GM21737 (cell line): Measurements from ENCODE around the gene SMIM43.
"Not testable (repeated sequence)": the region's sequence is repeated elsewhere in the genome, so short reads cannot be mapped to it uniquely, and the experiment has no call there.

Experiments used
- ATAC-seq: cut with Tn5 transposase; IDR thresholded peaks from one replicate; pipeline ENCODE4 v1.9.1; 2021; ENCODE audit warnings: mild to moderate bottlenecking, moderate library complexity; ENCODE audit not compliant: unreplicated experiment

SMIM43 gene

DNA sequence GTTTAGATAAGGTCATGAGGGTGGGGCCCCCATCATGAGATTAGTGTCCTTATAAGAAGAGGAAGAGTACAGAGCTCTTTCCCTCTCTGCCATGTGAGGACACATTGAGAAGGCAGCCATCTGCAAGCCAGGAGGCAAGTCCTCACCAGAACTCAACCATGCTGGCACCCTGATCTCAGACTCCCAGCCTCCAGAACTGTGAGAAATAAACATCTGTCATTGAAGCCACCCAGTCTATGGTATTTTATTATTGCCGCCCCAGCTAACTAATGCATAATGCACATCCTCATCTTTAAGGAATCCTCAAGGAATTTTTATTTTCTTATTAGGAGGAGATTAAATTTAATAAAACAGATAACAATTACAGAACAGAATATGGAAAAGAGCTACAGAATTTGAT is 19.4 kb upstream of the SMIM43 start:
- no peak for ATAC-seq

DNA sequence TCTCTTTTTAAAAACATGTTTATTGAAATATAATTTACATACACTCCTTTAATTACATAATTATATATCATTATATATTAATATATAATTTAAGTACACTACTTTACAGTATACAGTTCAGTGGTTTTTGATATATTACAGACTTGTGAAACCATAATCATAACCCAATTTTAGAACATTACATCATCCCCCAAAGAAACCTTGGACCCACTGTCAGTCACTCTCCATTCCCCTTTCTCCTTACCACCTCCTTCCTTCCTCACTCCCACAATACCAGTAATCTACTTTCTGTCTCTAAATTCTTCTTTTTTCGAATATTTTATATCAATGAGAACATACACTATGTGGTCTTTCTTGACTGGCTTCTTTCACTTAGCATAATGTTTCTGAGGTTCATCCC is 18.2 kb upstream of the SMIM43 start:
- no peak for ATAC-seq

DNA sequence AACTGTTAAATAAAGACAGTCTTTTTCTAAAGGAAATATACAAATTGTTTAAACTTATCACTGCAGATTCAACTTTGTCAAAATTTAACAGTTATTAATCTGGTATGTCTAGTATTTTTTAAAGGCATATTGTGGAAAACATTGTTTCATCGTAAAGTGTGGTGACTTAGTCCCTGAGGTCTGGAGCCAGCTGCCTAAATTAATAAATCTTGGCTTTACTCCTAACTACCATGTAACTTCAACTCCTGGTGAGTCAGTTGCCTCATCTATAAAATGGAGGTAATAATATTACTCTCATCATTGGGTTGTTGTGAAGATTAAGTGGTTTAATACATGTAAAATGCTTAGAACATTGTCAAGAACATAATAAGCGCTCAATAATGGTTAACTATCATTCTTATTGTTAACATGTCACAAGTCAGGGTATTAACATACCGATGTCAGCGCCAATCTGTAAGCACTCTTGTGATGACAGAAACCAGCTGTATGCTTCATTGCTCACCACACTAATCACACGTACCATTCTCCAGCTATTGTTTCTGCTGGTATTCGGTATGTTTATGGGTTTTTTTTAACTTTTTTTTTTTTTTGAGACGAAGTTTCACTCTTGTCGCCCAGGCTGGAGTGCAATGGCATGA is 14.1 kb upstream of the SMIM43 start:
- no peak for ATAC-seq

DNA sequence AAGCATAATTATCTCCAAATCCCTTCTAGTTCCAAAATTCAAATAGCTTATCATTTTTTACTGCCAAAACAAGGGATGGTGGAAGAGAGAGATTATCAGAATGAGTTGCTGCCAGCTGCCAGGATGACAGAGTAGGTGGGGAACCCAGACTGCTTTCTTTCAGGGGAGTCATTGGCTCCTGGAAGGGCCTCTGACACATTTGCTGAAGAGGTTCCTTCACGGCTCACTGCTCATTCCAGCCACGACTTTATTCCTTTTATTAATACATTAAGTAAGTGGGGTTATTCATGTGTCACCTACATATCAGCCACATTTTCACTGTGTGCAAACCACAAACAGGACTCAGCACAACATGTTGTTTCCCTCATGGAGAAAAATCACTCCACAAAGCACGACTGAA is 12.7 kb upstream of the SMIM43 start:
- no peak for ATAC-seq

DNA sequence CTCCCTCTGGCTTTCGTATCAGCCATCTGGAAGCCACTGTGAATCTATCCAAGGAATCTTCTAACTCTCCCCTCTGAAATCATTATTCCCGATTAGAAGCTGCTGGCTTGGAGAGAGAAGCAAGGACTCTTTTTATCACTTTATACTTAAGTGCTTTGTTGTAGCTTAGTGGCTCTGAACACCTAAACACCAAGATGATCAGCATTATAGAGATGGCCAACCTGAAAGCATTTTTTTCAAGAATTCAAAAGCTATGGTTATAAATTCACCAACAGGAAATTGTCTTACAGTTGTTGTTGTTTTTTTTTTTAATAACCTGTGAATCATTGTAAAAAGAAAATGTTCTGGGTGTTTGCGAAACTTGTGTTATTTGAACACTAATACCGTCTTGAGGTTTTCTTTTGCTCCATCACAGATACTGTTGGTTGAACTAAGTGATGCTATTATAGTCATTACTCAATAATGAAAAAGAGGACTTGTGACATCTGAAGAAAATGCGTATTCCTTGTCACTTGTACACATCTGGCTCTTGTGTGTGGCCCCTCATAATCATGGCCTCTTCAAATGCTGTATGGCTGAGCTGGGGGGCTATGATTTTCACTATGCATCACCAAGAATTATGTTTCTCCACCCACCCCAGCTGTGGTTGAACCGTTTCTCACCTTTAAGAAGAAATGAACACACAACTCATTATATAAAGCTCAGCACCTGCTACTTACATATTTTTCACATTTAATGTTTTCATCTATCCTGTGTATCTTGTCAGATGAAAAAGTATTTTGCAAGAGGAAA is 11.8 kb upstream of the SMIM43 start:
- ATAC-seq = no peak

DNA sequence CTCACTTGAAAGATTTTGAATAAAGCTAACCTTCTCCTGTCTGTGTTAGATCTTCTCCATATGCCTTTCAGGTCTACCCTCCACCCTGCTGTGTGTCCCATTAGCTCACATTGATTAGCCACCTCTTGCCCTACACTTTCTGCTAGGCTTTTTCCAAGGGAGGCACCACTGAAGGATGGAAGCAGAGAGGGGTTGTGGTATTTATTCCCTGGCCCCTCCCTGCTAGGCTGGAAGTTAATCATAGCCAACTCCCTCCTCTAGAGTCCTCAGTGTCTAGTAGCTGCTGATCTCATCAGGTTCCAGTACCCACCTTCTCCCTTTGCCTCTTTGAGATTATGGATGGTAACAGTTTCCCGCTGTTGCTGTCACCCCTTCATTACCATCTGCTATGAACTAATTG is 8.9 kb upstream of the SMIM43 start:
- no peak for ATAC-seq

DNA sequence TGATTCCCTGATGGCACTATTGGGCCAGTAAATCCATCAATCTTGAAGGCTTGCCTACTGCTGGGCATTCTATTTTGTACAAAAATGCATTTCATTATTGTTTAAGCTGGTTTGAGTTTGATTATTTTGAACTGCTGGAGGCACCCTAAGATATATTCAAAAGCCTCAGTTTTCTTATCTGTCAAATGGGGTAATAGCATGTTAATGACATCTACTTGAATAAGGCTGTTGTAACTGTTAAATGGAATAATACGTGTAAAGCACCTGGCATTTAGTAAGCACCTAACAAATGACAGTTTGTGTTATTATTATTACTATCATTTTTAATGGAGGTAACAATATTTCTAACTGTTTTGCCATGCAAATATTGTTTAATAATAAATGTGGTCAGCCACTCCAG is 6.9 kb upstream of the SMIM43 start:
- ATAC-seq = no peak

DNA sequence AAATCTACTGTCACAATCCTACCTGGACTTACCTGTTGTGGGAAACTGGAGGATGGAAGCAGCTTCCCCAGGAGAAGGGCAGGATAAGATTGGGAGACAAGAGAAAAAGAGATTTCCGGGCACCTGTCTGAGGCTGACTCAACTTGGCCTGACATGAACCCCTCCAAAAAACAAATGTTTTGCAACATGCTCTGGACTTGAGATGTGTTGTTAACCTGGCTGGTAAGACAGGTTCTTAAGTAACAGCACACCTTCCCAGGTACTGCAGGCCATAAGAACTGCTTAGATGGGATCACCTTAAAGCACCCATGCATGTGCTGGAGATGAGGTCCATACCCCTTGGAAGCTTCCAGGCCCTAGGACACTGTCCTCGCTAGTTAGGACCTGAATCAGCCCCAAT is 4.4 kb upstream of the SMIM43 start:
- no peak for ATAC-seq

DNA sequence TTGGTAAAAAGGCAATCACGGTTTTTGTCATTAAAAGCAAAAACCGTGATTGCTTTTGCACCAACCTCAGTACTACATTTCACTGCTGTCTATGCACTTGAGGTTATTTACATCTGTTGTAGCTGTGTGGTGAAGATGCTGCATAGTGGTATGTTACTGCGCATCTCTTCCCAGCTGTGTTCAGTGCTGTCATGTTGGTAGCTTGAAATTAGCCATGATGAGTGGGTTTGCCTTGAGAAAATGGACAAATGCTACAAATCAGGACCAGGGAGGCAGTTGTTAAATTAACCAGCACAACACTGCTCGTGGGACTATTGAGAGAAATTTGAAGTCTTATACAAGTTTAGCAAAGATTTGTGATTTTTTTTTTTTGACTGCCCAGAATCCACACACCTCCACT is 2.2 kb upstream of the SMIM43 start:
- ATAC-seq = no peak

DNA sequence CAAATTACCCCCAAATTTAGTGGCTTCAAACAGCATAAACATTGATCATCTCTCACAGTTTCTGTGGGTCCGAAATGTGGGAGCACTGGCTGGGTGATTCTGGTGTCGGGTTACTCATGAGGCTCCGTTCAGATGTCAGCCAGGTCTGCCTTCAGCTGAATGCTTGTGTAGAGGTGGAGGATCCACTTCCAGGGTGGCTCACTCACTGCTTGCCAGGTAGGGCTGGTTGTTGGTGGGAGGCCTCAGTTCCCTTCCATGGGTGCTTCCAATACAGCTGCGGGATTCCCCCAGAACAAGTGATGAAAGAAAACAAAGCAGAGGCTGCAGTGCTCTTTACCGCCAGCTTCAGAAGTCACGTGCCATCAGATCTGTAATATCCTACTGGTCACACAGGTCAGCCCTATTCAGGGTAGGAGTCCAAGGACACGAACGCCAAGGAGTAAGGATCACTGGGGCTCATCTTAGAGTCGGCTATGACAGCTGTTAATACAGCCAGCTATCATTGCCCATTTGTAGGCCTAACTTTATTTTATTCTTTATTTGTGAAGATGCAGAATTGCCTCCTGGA is 1.1 kb upstream of the SMIM43 start:
- no peak for ATAC-seq

DNA sequence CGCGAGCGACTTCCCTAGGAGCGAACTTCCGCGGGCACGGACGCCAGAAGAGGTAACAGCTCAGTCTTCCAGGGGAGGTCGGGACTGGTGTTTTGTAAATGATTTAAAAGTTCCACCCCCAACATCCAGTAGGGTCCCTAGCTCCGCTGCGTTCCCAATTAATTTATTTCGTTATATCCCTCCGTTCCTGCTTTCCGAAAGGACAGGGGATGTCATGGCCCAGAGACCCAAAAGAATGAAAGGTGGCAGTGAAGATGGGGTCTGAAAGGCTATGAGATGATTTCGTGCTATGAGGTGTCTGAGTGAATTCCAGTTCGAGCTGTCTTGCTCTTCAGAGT is 373 bp upstream of the SMIM43 start:
- no peak for ATAC-seq

DNA sequence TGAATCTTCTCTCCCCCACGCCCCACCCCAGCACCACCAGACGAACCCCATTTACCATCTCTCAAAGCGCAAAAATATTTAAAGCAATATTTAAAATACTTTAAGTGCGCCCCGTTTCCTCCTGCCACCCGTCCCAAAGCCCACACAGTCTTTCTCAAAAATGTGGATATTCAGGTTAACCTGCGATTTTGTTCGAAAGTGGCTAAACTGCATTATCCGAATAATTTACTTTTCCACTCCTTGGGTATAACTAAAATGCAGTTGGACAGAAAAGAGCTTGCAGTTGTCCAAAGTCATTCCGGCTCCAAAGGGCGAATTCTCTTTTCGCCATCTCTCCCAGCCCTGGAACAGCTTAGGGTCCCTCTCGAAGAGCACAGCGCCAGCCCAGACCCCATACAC is 662 bp downstream of the SMIM43 start:
- no peak for ATAC-seq

DNA sequence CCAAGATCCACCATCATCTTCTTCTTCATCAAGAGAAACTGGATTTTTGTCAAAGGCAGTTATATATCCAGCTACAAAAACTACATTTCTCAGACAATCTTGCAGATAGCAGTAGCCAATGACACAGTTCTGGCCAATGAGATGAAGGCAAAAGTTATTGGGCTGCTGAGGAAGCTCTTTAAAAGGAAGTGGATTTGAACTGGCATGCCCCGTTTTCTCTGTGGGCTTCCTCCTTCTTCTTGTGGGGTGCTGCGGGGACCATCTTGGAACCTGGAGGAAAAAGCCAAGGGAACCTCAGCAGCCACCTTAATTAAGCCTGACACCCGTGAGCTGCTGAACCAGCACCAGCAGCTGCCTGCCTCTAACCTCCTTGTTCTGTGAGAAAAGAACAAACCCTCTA is 4.8 kb downstream of the SMIM43 start:
- ATAC-seq = no peak

DNA sequence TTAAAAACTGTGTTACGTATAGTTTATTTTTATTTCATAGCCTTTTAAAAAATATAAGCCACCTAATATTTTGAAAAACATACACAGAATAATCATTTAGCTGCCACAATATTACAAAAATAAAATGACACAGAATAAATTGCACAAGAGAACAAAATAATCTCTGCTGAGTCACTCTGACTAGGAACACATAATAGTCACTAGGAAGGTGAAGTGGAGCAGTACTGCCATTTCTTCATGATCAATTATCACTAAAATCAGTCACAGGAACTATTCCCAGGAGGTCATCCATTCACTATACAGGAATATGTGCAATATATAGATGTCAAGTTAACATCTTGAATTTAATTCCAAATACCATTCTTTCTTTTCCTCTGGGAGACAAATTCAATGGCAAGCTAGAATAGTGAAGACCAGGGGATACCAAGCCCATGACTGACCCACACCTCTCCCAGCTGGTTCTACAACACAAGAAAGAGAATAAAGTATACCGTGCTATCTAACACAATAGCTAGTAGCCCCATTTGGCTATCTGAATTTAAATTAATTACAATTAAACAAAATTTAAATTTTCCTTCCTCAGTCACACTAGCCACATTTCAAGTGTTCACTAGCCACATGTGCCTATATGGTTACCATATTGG is 5.9 kb downstream of the SMIM43 start:
- ATAC-seq = no peak

DNA sequence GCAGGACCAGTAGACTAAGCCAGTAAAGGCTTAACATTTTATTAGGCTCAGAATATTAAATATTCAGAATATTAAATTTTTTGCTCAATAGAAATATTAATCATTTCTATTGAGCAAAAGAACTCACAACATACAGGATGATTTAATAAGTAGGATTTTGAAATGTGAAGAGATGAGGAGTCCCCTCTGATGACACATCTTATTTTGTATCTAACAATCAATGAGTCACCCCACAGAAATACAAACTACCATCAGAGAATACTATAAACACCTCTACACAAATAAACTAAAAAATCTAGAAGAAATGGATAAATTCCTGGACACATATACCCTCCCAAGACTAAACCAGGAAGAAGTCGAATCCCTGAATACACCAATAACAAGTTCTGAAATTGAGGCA is 12.8 kb downstream of the SMIM43 start:
- ATAC-seq = not testable (repeated sequence)

DNA sequence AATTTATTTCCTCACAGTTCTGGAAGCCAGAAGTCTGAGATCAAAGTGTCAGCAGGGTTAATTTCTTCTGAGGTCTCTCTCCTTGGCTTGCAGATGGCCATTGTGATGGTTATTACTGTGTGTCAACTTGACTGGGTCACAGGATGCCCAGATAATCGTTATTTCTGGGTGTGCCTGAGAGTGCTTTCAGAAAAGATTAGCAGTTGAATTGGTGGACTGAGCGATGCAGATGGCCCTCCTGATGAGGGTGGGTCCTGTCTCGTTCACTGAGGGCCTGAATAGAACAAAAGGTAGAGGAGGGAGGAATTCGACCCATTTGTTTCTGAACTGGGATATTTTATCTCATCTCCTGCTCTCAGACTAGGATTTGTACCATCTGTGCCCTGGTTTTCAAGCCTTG is 15.7 kb downstream of the SMIM43 start:
- no peak for ATAC-seq

DNA sequence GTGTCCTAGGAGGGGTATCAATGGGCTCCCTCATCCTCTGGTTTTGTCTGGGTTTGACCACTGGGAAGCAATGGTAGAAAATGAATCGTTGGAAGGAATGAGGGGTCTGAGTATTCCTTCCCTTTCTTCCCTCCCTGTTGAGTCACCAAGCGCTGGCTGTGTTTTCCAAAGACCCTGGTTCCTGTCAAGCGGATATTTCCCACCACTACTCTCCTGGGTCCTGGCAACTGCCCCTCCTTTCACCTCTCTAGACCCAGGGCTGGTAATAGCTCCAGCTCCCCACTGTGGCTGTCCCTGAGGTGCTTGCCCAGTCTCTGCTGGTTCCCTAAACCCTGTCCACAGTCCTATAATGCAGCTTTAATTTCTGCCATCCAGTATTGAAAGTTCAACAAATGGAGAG is 22.2 kb downstream of the SMIM43 start:
- ATAC-seq = no peak

DNA sequence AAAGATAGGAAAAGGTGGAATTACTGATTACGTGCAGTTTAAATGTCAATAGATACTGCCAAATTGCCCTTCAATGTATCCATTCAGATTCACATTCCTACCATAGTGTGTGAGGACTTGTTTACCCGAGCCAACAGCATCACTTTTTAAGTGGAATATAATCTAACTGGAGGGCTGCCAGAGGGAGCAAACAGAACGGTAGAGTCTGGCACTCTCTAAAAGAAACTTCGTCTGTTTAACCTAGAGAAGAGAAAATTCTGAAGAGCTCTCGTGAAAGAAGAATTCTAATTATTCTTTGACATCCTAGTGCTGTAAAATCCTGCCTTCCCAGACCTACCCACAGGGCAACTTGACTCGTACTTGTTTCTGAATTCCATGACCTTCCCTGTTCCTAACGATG is 23.2 kb downstream of the SMIM43 start:
- ATAC-seq = no peak

DNA sequence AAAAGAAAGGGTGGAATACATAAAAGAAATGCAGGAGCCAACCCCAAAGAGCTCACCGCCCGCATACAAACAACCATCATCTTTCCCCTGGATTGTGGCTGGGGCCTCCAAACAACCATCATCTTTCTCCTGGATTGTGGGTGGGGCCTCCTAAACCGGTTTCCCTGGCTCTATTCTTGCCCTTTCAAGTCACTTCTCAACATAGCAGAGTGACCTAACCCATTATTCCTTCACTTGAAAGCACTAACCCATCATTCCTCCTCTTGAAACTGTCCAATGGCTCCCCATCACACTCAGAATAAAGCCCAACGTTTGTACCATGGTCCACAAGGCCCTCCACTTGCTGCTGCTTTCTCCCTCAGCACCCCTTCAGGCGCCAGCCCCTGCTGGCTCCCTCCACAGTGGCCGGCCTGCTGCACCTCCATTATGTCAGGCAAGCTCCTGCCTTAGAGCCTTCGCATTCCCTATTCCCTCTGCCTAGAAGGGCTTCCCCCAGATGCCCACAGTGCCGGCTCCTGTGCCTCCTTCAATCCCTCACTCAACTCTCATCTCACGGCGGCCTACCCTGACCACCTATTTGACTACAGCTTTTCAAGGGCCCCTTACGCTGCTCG is 24.1 kb downstream of the SMIM43 start:
- ATAC-seq = no peak

DNA sequence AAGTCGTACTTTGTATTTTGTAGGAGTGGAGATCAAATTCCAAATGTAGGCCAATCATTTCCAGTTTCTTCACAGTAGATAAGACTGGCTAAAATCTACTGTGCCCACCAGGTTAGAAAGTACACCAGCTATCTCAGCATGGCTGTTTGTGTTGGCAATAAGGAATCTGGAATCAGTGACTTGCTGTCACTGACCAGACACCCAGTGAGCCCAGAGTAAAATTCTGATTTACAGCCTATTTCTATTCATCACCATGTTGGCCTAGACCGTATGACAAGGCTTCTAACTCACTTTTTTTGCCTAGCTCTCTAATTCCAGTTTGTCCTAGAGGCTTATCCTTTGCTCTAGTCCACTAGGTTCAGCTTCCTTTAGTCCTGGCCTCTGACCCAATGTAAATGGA is 25.4 kb downstream of the SMIM43 start:
- ATAC-seq = no peak

DNA sequence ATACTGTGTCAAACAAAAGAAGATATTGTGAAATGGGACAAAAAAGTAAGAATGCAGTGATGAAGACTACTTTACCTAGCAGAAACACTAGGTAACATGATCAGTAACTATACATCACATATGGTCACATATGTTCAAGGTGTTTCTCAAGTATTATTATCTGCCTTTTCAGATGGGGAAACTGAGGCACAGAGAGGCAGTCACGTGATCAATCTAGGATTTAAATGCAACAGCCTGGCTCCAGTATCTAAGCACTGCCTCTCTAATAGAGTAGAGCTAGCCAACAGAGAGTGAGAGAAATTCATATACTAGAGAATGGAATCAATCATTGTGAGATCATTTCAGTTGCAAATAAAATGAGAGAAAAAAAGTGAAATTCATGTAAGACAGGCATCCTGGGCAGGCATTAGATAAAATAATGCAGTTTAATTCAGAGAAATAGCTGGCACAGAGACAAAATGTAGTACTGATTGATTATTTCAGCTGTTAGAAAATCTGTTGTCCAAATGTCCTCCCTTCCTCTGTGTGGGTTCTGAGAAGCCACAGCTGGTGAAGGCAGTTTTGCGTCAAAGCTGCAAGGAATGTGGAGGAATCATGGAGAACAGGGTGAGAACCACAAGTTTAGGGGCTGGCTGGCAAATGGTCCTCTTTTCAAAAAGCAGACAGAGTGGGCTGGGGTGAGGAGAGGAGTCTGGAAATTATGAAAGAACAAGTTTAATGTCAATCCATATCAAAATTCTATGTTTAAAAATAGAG is 26.0 kb downstream of the SMIM43 start:
- ATAC-seq = no peak
